Measurements from ENCODE around the gene RNF169. TPM values are rescaled to one million over a fixed set of nuclear protein-coding genes. Genes with fewer than 3 reads are reported as not detected.

RNF169 gene
- total RNA-seq, 1 donor from 2014 or later, result 7.1 TPM

- no peaks in the 10 kb centered on the region for H3K4me1 Mint-ChIP-seq (ENCODE audit: low read depth, unreplicated experiment)
- no peak for DNase-seq
- peaks cover 9% of the 10 kb centered on the region for H3K36me3 Mint-ChIP-seq (ENCODE audit: unreplicated experiment)
- H3K9me3 Mint-ChIP-seq (ENCODE audit: unreplicated experiment), result peaks cover 4% of the 10 kb centered on the region
- peaks cover 13% of the 10 kb centered on the region for H3K27me3 Mint-ChIP-seq (ENCODE audit: unreplicated experiment)
- H3K27ac Mint-ChIP-seq (ENCODE audit: unreplicated experiment), result no peak overlapping the region
- TF ChIP-seq, protein P1, sequence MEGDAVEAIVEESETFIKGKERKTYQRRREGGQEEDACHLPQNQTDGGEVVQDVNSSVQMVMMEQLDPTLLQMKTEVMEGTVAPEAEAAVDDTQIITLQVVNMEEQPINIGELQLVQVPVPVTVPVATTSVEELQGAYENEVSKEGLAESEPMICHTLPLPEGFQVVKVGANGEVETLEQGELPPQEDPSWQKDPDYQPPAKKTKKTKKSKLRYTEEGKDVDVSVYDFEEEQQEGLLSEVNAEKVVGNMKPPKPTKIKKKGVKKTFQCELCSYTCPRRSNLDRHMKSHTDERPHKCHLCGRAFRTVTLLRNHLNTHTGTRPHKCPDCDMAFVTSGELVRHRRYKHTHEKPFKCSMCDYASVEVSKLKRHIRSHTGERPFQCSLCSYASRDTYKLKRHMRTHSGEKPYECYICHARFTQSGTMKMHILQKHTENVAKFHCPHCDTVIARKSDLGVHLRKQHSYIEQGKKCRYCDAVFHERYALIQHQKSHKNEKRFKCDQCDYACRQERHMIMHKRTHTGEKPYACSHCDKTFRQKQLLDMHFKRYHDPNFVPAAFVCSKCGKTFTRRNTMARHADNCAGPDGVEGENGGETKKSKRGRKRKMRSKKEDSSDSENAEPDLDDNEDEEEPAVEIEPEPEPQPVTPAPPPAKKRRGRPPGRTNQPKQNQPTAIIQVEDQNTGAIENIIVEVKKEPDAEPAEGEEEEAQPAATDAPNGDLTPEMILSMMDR (IDR thresholded peaks at IDR 0.05; ENCODE audit: partially characterized antibody, unreplicated experiment), result no peak
- no peak overlapping the region for H3K4me3 Mint-ChIP-seq (ENCODE audit: unreplicated experiment)
Observed at GRCh38 chr11:74735365-74735928, 13.2 kb upstream of the RNF169 start.

GRCh38 chr11:74736031-74736430 is 12.6 kb upstream of the RNF169 start:
- no peaks in the 10 kb centered on the region for H3K4me1 Mint-ChIP-seq (ENCODE audit: low read depth, unreplicated experiment)
- TF ChIP-seq, protein P1 (IDR thresholded peaks at IDR 0.05; ENCODE audit: partially characterized antibody, unreplicated experiment), result no peak
- no peak for DNase-seq
- H3K27ac Mint-ChIP-seq (ENCODE audit: unreplicated experiment), result no peak overlapping the region
- no peak overlapping the region for H3K4me3 Mint-ChIP-seq (ENCODE audit: unreplicated experiment)
- H3K9me3 Mint-ChIP-seq (ENCODE audit: unreplicated experiment), result peaks cover 3% of the 10 kb centered on the region
- peaks cover 10% of the 10 kb centered on the region for H3K27me3 Mint-ChIP-seq (ENCODE audit: unreplicated experiment)
- peaks cover 9% of the 10 kb centered on the region for H3K36me3 Mint-ChIP-seq (ENCODE audit: unreplicated experiment)

DNA sequence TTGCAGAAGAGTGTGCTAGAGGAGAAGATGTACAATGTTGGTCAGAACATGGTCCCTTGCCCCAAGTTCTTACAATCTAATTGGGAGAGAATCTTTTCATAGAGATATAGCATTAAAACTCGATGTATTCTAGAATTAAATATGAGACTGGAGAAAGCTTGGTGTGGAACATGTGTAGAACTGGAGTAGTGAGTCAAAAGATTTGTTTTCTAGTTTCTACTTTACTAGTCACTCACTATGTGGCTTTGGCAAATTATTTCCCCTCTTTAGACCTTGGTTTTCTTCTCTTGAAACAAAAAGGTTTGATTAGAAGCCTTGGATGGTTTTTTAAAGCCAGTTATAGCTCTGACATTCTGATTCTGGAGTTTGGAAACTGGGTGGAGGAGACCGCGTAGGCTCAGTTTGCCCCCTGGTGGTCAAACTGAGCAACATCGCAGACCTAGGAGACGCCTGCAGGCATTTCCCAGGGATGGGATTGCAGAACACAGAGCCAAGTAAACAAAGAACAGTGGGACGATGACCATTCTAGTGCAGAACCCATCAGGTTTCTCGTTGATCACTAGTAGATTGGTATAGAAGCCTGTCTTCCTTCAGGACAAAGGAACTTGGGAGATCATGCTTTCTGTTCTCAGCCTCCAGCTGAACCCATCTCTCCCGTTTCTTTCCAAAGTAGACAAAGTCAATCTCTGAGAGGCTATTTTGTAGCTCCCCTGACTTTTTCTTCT is 8.9 kb upstream of the RNF169 start:
- Mint-ChIP-seq H3K27me3 (ENCODE audit: unreplicated experiment) (peaks cover 2% of the 10 kb centered on the region), H3K9me3 (ENCODE audit: unreplicated experiment) (peaks cover 1% of the 10 kb centered on the region), H3K27ac (ENCODE audit: unreplicated experiment) (no peak overlapping the region), H3K36me3 (ENCODE audit: unreplicated experiment) (no peaks in the 10 kb centered on the region), H3K4me1 (ENCODE audit: low read depth, unreplicated experiment) (no peaks in the 10 kb centered on the region), H3K4me3 (ENCODE audit: unreplicated experiment) (no peak overlapping the region)
- TF ChIP-seq, protein P1 (IDR thresholded peaks at IDR 0.05; ENCODE audit: partially characterized antibody, unreplicated experiment), result peak; percentile 88
- DNase-seq, result peak; percentile 58

DNA sequence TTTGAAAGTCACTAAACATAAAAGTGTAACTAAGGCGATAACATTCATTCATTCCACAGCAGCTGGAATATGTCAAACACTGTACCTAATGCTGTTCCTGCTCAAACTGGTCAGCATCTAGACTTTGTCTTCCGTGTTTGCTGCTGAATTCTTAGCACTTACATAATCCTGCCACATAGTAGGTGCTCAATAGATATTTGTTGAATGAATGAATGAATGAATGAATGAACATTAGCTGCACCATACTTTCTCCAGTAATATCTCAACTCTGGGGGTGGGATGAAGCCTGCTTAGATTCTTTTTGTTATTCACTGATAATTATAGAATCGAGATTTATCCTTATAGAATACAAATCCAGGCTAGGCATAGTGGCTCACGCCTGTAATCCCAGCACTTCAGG is 6.6 kb upstream of the RNF169 start:
- peaks cover 2% of the 10 kb centered on the region for H3K27me3 Mint-ChIP-seq (ENCODE audit: unreplicated experiment)
- no peaks in the 10 kb centered on the region for H3K4me1 Mint-ChIP-seq (ENCODE audit: low read depth, unreplicated experiment)
- H3K4me3 Mint-ChIP-seq (ENCODE audit: unreplicated experiment), result no peak overlapping the region
- DNase-seq, result no peak
- no peaks in the 10 kb centered on the region for H3K36me3 Mint-ChIP-seq (ENCODE audit: unreplicated experiment)
- peaks cover 1% of the 10 kb centered on the region for H3K9me3 Mint-ChIP-seq (ENCODE audit: unreplicated experiment)
- TF ChIP-seq, protein P1 (IDR thresholded peaks at IDR 0.05; ENCODE audit: partially characterized antibody, unreplicated experiment), result no peak
- H3K27ac Mint-ChIP-seq (ENCODE audit: unreplicated experiment), result no peak overlapping the region

DNA sequence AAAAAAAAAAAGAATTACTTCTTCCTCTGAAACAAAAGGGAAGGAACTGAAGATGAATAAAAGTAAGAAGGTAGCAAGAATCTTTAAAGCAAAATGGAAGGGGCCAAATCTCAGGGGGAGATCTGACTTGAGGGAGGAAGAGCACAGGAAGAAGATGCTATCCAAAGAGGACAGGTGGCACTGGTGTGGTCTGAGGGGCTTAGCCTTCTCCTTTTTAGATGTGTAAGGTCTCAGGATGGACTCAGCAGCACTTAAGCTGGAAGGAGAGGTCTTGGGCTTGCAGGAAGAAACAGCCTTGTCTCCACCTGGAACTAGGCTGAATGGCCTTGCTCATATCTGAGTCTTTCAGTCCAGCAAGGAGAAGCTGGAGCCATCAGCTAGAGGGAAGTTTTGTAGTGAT is 5.0 kb upstream of the RNF169 start:
- TF ChIP-seq, protein P1 (IDR thresholded peaks at IDR 0.05; ENCODE audit: partially characterized antibody, unreplicated experiment), result no peak
- H3K4me1 Mint-ChIP-seq (ENCODE audit: low read depth, unreplicated experiment), result peaks cover 5% of the 10 kb centered on the region
- no peak overlapping the region for H3K27ac Mint-ChIP-seq (ENCODE audit: unreplicated experiment)
- H3K9me3 Mint-ChIP-seq (ENCODE audit: unreplicated experiment), result peaks cover 3% of the 10 kb centered on the region
- DNase-seq, result no peak
- H3K4me3 Mint-ChIP-seq (ENCODE audit: unreplicated experiment), result no peak overlapping the region
- peaks cover 8% of the 10 kb centered on the region for H3K27me3 Mint-ChIP-seq (ENCODE audit: unreplicated experiment)
- H3K36me3 Mint-ChIP-seq (ENCODE audit: unreplicated experiment), result no peaks in the 10 kb centered on the region
